OCI-LY7 (cell line): Measurements from ENCODE around the gene MIEF2.

Source experiments
- EZH2phosphoT487 ChIP-seq: fragments of 200-600 bp; sonication (generic); IDR thresholded peaks from 2 replicates; pipeline ENCODE4 v1.6.1; 2018; ENCODE audit warnings: low read depth, borderline replicate concordance, mild to moderate bottlenecking, mixed run types, antibody characterized with exemption, low read length, moderate library complexity, mixed read lengths
- TF ChIP-seq, protein P1 (sequence below): fragments of 200-600 bp; sonication (generic); conservative IDR thresholded peaks from 2 replicates; pipeline ENCODE4 v1.5.1; 2014; ENCODE audit warnings: mild to moderate bottlenecking, antibody characterized with exemption, low read length, moderate library complexity, mixed read lengths

DNA sequence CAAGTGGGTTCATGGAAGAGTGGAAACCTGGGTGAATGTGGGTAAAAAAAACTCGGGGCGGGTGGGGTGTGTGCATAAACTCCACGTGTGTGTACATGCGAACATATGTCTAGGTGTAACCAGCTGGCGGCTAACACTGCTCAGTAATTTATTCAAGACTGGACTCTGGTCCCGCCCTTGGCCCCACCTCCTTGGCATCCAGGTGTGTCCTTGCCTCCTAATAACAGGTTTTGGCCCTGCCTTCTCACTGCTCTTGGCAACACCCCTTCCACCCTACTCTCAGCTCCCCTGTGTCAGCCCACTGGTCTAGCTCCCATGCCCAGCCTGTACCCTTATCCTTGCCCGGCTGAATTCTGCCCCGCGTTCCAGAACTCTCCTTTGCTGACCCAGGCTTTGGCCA is 10.2 kb upstream of the MIEF2 start:
- TF ChIP-seq, protein P1, sequence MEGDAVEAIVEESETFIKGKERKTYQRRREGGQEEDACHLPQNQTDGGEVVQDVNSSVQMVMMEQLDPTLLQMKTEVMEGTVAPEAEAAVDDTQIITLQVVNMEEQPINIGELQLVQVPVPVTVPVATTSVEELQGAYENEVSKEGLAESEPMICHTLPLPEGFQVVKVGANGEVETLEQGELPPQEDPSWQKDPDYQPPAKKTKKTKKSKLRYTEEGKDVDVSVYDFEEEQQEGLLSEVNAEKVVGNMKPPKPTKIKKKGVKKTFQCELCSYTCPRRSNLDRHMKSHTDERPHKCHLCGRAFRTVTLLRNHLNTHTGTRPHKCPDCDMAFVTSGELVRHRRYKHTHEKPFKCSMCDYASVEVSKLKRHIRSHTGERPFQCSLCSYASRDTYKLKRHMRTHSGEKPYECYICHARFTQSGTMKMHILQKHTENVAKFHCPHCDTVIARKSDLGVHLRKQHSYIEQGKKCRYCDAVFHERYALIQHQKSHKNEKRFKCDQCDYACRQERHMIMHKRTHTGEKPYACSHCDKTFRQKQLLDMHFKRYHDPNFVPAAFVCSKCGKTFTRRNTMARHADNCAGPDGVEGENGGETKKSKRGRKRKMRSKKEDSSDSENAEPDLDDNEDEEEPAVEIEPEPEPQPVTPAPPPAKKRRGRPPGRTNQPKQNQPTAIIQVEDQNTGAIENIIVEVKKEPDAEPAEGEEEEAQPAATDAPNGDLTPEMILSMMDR, result no peak
- no peak for TF ChIP-seq EZH2phosphoT487
